ENCODE data around the gene DTD2.

DTD2 gene

GRCh38 chr14:31401369-31401932 is 55.9 kb downstream of the DTD2 start:
- Histone ChIP-seq H3K9me2 (replicated peaks; ENCODE audit: low read depth, low read length) (no peaks in the 10 kb centered on the region), H3K36me3 (ENCODE audit: insufficient read depth, low read length) (no peaks in the 10 kb centered on the region), H3F3A (ENCODE audit: low read depth) (no peaks in the 10 kb centered on the region), H3K9me3 (ENCODE audit: insufficient read depth, low read depth, low read length) (no peaks in the 10 kb centered on the region), H3K9ac (ENCODE audit: low read depth, low read length, poor library complexity, severe bottlenecking) (no peak overlapping the region), H3K79me2 (ENCODE audit: insufficient read depth, low read length) (no peaks in the 10 kb centered on the region), H3K4me3 (ENCODE audit: low read length, poor library complexity, severe bottlenecking) (no peak overlapping the region), H4K20me1 (ENCODE audit: insufficient read depth, low read length, poor library complexity, severe bottlenecking) (no peaks in the 10 kb centered on the region), H3K27me3 (ENCODE audit: insufficient read depth, low read length, poor library complexity, severe bottlenecking) (no peaks in the 10 kb centered on the region), H2AFZ (ENCODE audit: low read length) (no peak overlapping the region), H3K4me1 (ENCODE audit: insufficient read depth, low read length, poor library complexity, severe bottlenecking) (no peaks in the 10 kb centered on the region), H3K4me2 (ENCODE audit: low read depth, low read length, poor library complexity, severe bottlenecking) (no peak overlapping the region)
- TF ChIP-seq CTCF (conservative IDR thresholded peaks at IDR 0.05; ENCODE audit: low read length) (no peak), EZH2phosphoT487 (IDR thresholded peaks at IDR 0.05; ENCODE audit: borderline replicate concordance) (no peak)

GRCh38 chr14:31400031-31400638 is 57.2 kb downstream of the DTD2 start:
- Histone ChIP-seq H4K20me1 (ENCODE audit: insufficient read depth, low read length, poor library complexity, severe bottlenecking) (no peaks in the 10 kb centered on the region), H2AFZ (ENCODE audit: low read length) (no peak overlapping the region), H3K4me2 (ENCODE audit: low read depth, low read length, poor library complexity, severe bottlenecking) (no peak overlapping the region), H3K9me2 (replicated peaks; ENCODE audit: low read depth, low read length) (no peaks in the 10 kb centered on the region), H3K79me2 (ENCODE audit: insufficient read depth, low read length) (no peaks in the 10 kb centered on the region), H3K4me1 (ENCODE audit: insufficient read depth, low read length, poor library complexity, severe bottlenecking) (no peaks in the 10 kb centered on the region), H3K27me3 (ENCODE audit: insufficient read depth, low read length, poor library complexity, severe bottlenecking) (no peaks in the 10 kb centered on the region), H3F3A (ENCODE audit: low read depth) (no peaks in the 10 kb centered on the region), H3K36me3 (ENCODE audit: insufficient read depth, low read length) (no peaks in the 10 kb centered on the region), H3K9ac (ENCODE audit: low read depth, low read length, poor library complexity, severe bottlenecking) (no peak overlapping the region), H3K4me3 (ENCODE audit: low read length, poor library complexity, severe bottlenecking) (no peak overlapping the region), H3K9me3 (ENCODE audit: insufficient read depth, low read depth, low read length) (no peaks in the 10 kb centered on the region)
- TF ChIP-seq EZH2phosphoT487 (IDR thresholded peaks at IDR 0.05; ENCODE audit: borderline replicate concordance) (no peak), CTCF (conservative IDR thresholded peaks at IDR 0.05; ENCODE audit: low read length) (no peak)

Measured in Loucy (cell line).